OCI-LY7 (cell line): ENCODE measurements around the gene KCTD18. TPM values are rescaled to one million over a fixed set of nuclear protein-coding genes. Genes with fewer than 3 reads are reported as not detected.

Source experiments
- BruUV-seq: library from RNA; stranded (reverse); fragments of 400-500 nt; replicated peaks from 2 replicates; lab custom pipeline; 2021; lab: Mats Ljungman, UMichigan
- CTCF ChIA-PET: fragments of 300-600 bp; sonication (Branson Sonifier 250); formaldehyde crosslinking; loops from one replicate; lab custom pipeline; 2022; ENCODE audit warnings: antibody characterized with exemption; ENCODE audit not compliant: unreplicated experiment; lab: Charles Lee
- POLR2A ChIA-PET: fragments of 300-600 bp; sonication (Branson Sonifier 250); formaldehyde crosslinking; loops from one replicate; lab custom pipeline; 2022; ENCODE audit warnings: antibody characterized with exemption; lab: Charles Lee
- DNase-seq: peaks from one replicate; pipeline ENCODE4 v3.0.0-alpha.2; 2015; ENCODE audit warnings: low spot score
- H2AFZ ChIP-seq: fragments of 200-600 bp; sonication (generic), shearing (Covaris generic); 2 replicates; pipeline ENCODE4 v1.6.1; 2014; ENCODE audit warnings: mild to moderate bottlenecking, antibody characterized with exemption, low read length, moderate library complexity
- H3K27ac ChIP-seq: fragments of 200-600 bp; sonication (generic); 2 replicates; pipeline ENCODE4 v1.5.1; 2014; ENCODE audit warnings: mixed run types, low read depth, mild to moderate bottlenecking, moderate library complexity, low read length, inconsistent platforms; ENCODE audit not compliant: poor library complexity, severe bottlenecking
- H3K36me3 ChIP-seq: fragments of 200-600 bp; sonication (generic); 2 replicates; pipeline ENCODE4 v1.6.1; 2014; ENCODE audit warnings: mild to moderate bottlenecking, antibody characterized with exemption, low read length, moderate library complexity, mixed read lengths; ENCODE audit not compliant: insufficient read depth
- H3K4me1 ChIP-seq: fragments of 200-600 bp; sonication (generic); 2 replicates; pipeline ENCODE4 v1.5.1; 2014; ENCODE audit warnings: mild to moderate bottlenecking, low read length; ENCODE audit not compliant: insufficient read depth, poor library complexity, severe bottlenecking
- H3K4me2 ChIP-seq: fragments of 200-600 bp; sonication (generic); 2 replicates; pipeline ENCODE4 v1.6.1; 2014; ENCODE audit warnings: mild to moderate bottlenecking, low read length
- H3K4me3 ChIP-seq: fragments of 200-600 bp; sonication (generic); 2 replicates; pipeline ENCODE4 v1.5.1; 2014; ENCODE audit warnings: mild to moderate bottlenecking, low read depth, low read length; ENCODE audit not compliant: poor library complexity, severe bottlenecking
- H3K79me2 ChIP-seq: fragments of 200-600 bp; sonication (generic); 2 replicates; pipeline ENCODE4 v1.6.1; 2016; ENCODE audit warnings: low read depth, mild to moderate bottlenecking, low read length, moderate library complexity, mixed read lengths; ENCODE audit not compliant: insufficient read depth
- H3K9me2 ChIP-seq: fragments of 200-600 bp; sonication (generic); 2 replicates; pipeline ENCODE4 v1.6.1; 2016; ENCODE audit warnings: mild to moderate bottlenecking, low read length, mixed read lengths; ENCODE audit not compliant: insufficient read depth
- H3K9me3 ChIP-seq: fragments of 200-600 bp; sonication (generic); 2 replicates; pipeline ENCODE4 v1.6.1; 2014; ENCODE audit warnings: mild to moderate bottlenecking, mixed run types, low read length, mixed read lengths
- H4K20me1 ChIP-seq: fragments of 200-600 bp; sonication (generic); 2 replicates; pipeline ENCODE4 v1.6.1; 2014; ENCODE audit warnings: mild to moderate bottlenecking, antibody characterized with exemption, low read length, moderate library complexity, mixed read lengths; ENCODE audit not compliant: insufficient read depth
- EZH2phosphoT487 ChIP-seq: fragments of 200-600 bp; sonication (generic); IDR thresholded peaks from 2 replicates; pipeline ENCODE4 v1.6.1; 2018; ENCODE audit warnings: low read depth, borderline replicate concordance, mild to moderate bottlenecking, mixed run types, antibody characterized with exemption, low read length, moderate library complexity, mixed read lengths
- intact Hi-C: fragments of 100-400 bp; cut with micrococcal nuclease; formaldehyde crosslinking; loops from one replicate; pipeline ENCODE4 v1.10.0; 2022; ENCODE audit not compliant: unreplicated experiment
- total RNA-seq, 2 experiments: library from RNA; depleted of rRNA in 1 of 2; stranded (reverse); fragments of >200 nt in 1 of 2; shearing (Covaris generic) in 1 of 2; gene quantifications; 2 replicates each; pipeline ENCODE4 v1.2.3, GENCODE V29; 2014 to 2022
- TF ChIP-seq, protein P1 (sequence below): fragments of 200-600 bp; sonication (generic); conservative IDR thresholded peaks from 2 replicates; pipeline ENCODE4 v1.5.1; 2014; ENCODE audit warnings: mild to moderate bottlenecking, antibody characterized with exemption, low read length, moderate library complexity, mixed read lengths

The KCTD18 gene
- total RNA-seq, 2 experiments from 2014 or later = 10.9 to 16.2 TPM

DNA sequence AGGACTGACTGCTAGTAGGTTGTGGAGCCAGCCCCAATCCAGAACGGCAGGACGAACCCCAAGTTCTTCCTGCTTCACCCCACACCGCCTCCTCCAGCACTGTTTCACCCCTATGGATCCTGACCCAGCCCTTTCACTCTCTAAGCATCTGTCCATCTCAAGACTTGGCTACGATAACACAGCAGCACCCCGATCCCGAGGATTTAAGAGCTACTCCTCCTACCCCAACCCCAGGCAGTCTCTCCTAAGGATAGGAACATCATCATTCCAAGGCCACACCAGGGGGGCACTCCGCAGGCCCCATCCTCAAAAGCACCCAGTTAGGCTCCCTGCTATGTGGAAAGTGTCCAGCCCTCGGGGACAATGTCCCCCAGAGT, 645 bp downstream of the KCTD18 start:
- POLR2A ChIA-PET = interaction anchor here (0.6 to 9.9 kb wide), 4 partner anchors 9 to 551 kb away, joined by 3 to 98 read pairs (median 4); partner anchors contain the start of gene SGO2
- H3K36me3 ChIP-seq = no peaks in the 10 kb centered on the region
- intact Hi-C loops = no loop called here
- peak overlapping the region; percentile 99 for H3K4me2 ChIP-seq
- H3K79me2 ChIP-seq = peaks cover 4% of the 10 kb centered on the region; the same call in 1 of the 2 replicates
- H2AFZ ChIP-seq = peak overlapping the region; percentile 64; the same call in 1 of the 2 replicates
- H3K4me3 ChIP-seq = peak overlapping the region; percentile 78
- no peak for TF ChIP-seq EZH2phosphoT487
- TF ChIP-seq, protein P1, sequence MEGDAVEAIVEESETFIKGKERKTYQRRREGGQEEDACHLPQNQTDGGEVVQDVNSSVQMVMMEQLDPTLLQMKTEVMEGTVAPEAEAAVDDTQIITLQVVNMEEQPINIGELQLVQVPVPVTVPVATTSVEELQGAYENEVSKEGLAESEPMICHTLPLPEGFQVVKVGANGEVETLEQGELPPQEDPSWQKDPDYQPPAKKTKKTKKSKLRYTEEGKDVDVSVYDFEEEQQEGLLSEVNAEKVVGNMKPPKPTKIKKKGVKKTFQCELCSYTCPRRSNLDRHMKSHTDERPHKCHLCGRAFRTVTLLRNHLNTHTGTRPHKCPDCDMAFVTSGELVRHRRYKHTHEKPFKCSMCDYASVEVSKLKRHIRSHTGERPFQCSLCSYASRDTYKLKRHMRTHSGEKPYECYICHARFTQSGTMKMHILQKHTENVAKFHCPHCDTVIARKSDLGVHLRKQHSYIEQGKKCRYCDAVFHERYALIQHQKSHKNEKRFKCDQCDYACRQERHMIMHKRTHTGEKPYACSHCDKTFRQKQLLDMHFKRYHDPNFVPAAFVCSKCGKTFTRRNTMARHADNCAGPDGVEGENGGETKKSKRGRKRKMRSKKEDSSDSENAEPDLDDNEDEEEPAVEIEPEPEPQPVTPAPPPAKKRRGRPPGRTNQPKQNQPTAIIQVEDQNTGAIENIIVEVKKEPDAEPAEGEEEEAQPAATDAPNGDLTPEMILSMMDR = no peak
- BruUV-seq = no TSS peak
- no peaks in the 10 kb centered on the region for H4K20me1 ChIP-seq
- H3K9me3 ChIP-seq = no peaks in the 10 kb centered on the region
- CTCF ChIA-PET = interaction anchor here (0.6 to 1.0 kb wide), 6 partner anchors 14 to 201 kb away, joined by 3 to 4 read pairs (median 4); partner anchors contain the start of gene SGO2
- DNase-seq = peak; percentile 7
- peaks cover 19% of the 10 kb centered on the region for H3K4me1 ChIP-seq
- no peaks in the 10 kb centered on the region for H3K9me2 ChIP-seq
- H3K27ac ChIP-seq = peak overlapping the region; percentile 0

DNA sequence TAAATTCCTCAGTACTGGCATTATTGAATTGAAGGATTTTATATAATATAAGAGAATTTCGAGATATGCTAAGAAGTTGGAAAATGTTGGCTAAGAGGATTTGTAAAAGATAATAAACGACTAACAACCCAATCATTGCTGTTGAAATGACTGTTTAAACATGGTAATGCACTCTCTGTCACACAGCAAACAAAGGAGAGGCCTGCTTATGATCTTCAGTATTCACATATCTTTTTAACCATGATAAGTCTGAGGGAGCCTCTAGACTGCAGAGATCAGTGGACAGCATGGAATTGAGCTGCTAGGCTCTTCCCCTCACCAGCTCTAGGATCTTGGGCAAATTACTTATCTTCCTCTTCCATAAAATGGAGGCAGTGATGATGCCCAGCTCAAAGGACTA, 2.7 kb downstream of the KCTD18 start:
- H4K20me1 ChIP-seq = no peaks in the 10 kb centered on the region
- BruUV-seq = no TSS peak
- no peaks in the 10 kb centered on the region for H3K9me3 ChIP-seq
- intact Hi-C loops = no loop called here
- peaks cover 4% of the 10 kb centered on the region; the same call in 1 of the 2 replicates for H3K79me2 ChIP-seq
- no peak overlapping the region for H3K27ac ChIP-seq
- no peak overlapping the region for H3K4me2 ChIP-seq
- peaks cover 19% of the 10 kb centered on the region for H3K4me1 ChIP-seq
- peaks cover 15% of the 10 kb centered on the region for H3K36me3 ChIP-seq
- no peak overlapping the region for H3K4me3 ChIP-seq
- ChIA-PET POLR2A (interaction anchor here (2.1 kb wide), 1 partner anchor 9 kb away, joined by 7 read pairs; no protein-coding TSS in a partner anchor), CTCF (no interaction called here)
- TF ChIP-seq, protein P1 = no peak
- TF ChIP-seq EZH2phosphoT487 = no peak
- no peak for DNase-seq
- H2AFZ ChIP-seq = no peak overlapping the region
- H3K9me2 ChIP-seq = no peaks in the 10 kb centered on the region

DNA sequence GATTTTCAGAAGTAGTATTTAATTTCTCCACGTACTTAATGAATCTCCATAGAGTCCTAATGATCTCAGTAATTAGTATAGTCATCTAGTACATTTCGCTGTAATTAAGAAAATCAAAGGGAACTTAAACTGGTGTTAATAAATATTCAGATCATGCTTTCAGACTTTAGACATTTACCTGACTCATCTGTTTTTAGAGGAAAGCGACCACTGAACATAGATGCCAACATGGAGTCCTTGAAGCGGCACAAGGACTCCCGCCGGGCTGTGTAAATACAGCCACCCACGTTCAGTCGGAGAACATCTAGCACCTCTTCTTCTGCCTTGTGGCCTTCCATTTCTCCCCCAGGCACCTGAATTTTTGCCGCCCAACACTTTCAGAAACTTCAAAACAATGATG, 3.2 kb downstream of the KCTD18 start:
- H3K9me2 ChIP-seq = no peaks in the 10 kb centered on the region
- no peak for DNase-seq
- intact Hi-C loops = no loop called here
- no peak overlapping the region for H3K27ac ChIP-seq
- peaks cover 15% of the 10 kb centered on the region for H3K36me3 ChIP-seq
- CTCF ChIA-PET = no interaction called here
- H4K20me1 ChIP-seq = no peaks in the 10 kb centered on the region
- H3K79me2 ChIP-seq = peaks cover 4% of the 10 kb centered on the region; the same call in 1 of the 2 replicates
- H3K9me3 ChIP-seq = no peaks in the 10 kb centered on the region
- TF ChIP-seq, protein P1 = no peak
- no peak for TF ChIP-seq EZH2phosphoT487
- no peak overlapping the region for H3K4me2 ChIP-seq
- no TSS peak for BruUV-seq
- H3K4me3 ChIP-seq = no peak overlapping the region
- no peak overlapping the region for H2AFZ ChIP-seq
- peaks cover 19% of the 10 kb centered on the region for H3K4me1 ChIP-seq
- POLR2A ChIA-PET = interaction anchor here (2.1 kb wide), 1 partner anchor 9 kb away, joined by 7 read pairs; no protein-coding TSS in a partner anchor
